Kidney (tissue), 14 donors: ENCODE data around the gene CKB. TPM values are rescaled to one million over a fixed set of nuclear protein-coding genes. Genes with fewer than 3 reads are reported as not detected.
A peak's percentile ranks its signal among the peaks of the same experiment; 100 is the strongest.
"Not testable (repeated sequence)": the region's sequence is repeated elsewhere in the genome, so short reads cannot be mapped to it uniquely, and the experiment has no call there.

Experiments
- DNase-seq, 5 donors: peaks; one replicate each; pipeline ENCODE4 v3.0.0-alpha.2; 2013 to 2020
- FAIRE-seq: peaks from 2 replicates; lab custom pipeline; 2012; peaks lifted over from hg19 to GRCh38; lab: Jason Lieb, UNC
- H3K27ac ChIP-seq, 2 donors: one replicate each; pipeline ENCODE4 v1.7.0; 2013; ENCODE audit warnings: low read depth in 2 of 2, low read length in 2 of 2, inconsistent platforms in 1 of 2
- H3K27me3 ChIP-seq: one replicate; pipeline ENCODE4 v1.7.1; 2013; ENCODE audit warnings: low read length, inconsistent platforms; ENCODE audit not compliant: control insufficient read depth, insufficient read depth
- H3K36me3 ChIP-seq, 3 donors: one replicate each; pipeline versions ENCODE4 v1.7.0 to v1.7.1; 2013; ENCODE audit warnings: low read length in 3 of 3, control low read depth in 1 of 3, inconsistent platforms in 1 of 3; ENCODE audit not compliant: insufficient read depth in 3 of 3, control insufficient read depth in 2 of 3
- H3K4me1 ChIP-seq, 3 donors: one replicate each; pipeline versions ENCODE4 v1.7.0 to v1.7.1; 2013; ENCODE audit warnings: low read length in 3 of 3, inconsistent platforms in 1 of 3, low read depth in 1 of 3; ENCODE audit not compliant: control insufficient read depth in 2 of 3, insufficient read depth in 2 of 3
- H3K4me3 ChIP-seq, 3 donors: one replicate each; pipeline versions ENCODE4 v1.7.0 to v1.8.1; 2013; ENCODE audit warnings: low read length in 3 of 3, control low read depth in 1 of 3, inconsistent platforms in 1 of 3
- H3K9ac ChIP-seq, 3 donors: one replicate each; pipeline versions ENCODE4 v1.7.0 to v1.7.1; 2013; ENCODE audit warnings: low read length in 3 of 3, control low read depth in 1 of 3, inconsistent platforms in 1 of 3
- H3K9me3 ChIP-seq, 3 donors: one replicate each; pipeline versions ENCODE4 v1.7.0 to v1.7.1; 2013; ENCODE audit warnings: low read length in 3 of 3, control low read depth in 1 of 3, inconsistent platforms in 1 of 3; ENCODE audit not compliant: control insufficient read depth in 2 of 3, insufficient read depth in 1 of 3
- CTCF ChIP-seq: IDR thresholded peaks from 3 replicates; pipeline ENCODE4 v1.5.1; 2012; ENCODE audit warnings: mild to moderate bottlenecking, moderate library complexity, borderline replicate concordance; ENCODE audit not compliant: insufficient read depth; ENCODE audit errors: extremely low read depth
- intact Hi-C: fragments of 100-400 bp; cut with DNase I; formaldehyde crosslinking; loops from one replicate; pipeline ENCODE4 v1.11.1; 2022
- polyA plus RNA-seq: library from polyadenylated mRNA; stranded (reverse); fragments of 350-450 nt; fragmentation: Illumina TruSeq; extraction: RNeasy Lipid Tissue Mini Kit (QIAGEN cat#74804); gene quantifications from one replicate; pipeline ENCODE4 v1.2.3, GENCODE V29; 2014; ENCODE audit warnings: low read depth, low replicate concordance; ENCODE audit not compliant: insufficient read depth
- total RNA-seq: library from RNA; stranded (reverse); fragmentation: NEBNext Ultra II Directional; extraction: Animal tissue kit (Norgen Biotek cat#: 25700); gene quantifications from one replicate; pipeline ENCODE4 v1.2.1, GENCODE V29; 2021
- donor health status: control.
- donor health status: control.
- donor health status: control.
- donor health status: control.
- donor health status: control.
- donor health status: DM: yes; HTN: yes; CAD: no.
- donor health status: Normal renal cell carcinoma (clear cell type).

Gene CKB
- total and polyA plus RNA-seq, 2 donors from 2014 or later: 539 to 916 TPM

- H3K36me3 ChIP-seq: no peaks in the 10 kb centered on the region
- no peak overlapping the region for H3K9ac ChIP-seq
- no peak for FAIRE-seq
Measured at GRCh38 chr14:103526914-103527248, 4.3 kb upstream of the CKB start.

GRCh38 chr14:103526247-103526913, 3.8 kb upstream of the CKB start:
- H3K4me1 ChIP-seq: peaks cover 0 to 44% (median 38%) of the 10 kb centered on the region in 3 donors
- FAIRE-seq: no peak
- DNase-seq: peak in 1 of 5 donors; percentile 46

More at GRCh38 chr14:103526914-103527248, 4.3 kb upstream of the CKB start:
- Histone ChIP-seq H3K4me3 (no peak overlapping the region), H3K4me1 (peaks cover 0 to 44% (median 38%) of the 10 kb centered on the region in 3 donors), H3K27me3 (no peaks in the 10 kb centered on the region), H3K27ac (peak overlapping the region; percentile 45 to 95), H3K9me3 (no peaks in the 10 kb centered on the region)
- intact Hi-C loops: no loop called here
- DNase-seq: no peak
- no peak for TF ChIP-seq CTCF

GRCh38 chr14:103525430-103526246, 3.0 kb upstream of the CKB start:
- H3K36me3 ChIP-seq, H3K27me3 ChIP-seq, FAIRE-seq, intact Hi-C loops, H3K4me3 ChIP-seq, H3K9me3 ChIP-seq: not testable (repeated sequence)
- peak in 3 of 5 donors; percentile 53 to 73 (median 64) for DNase-seq
- Histone ChIP-seq H3K9ac (peak overlapping the region in 1 of 3 donors; percentile 22), H3K4me1 (peaks cover 0 to 44% (median 38%) of the 10 kb centered on the region in 3 donors), H3K27ac (peak overlapping the region; percentile 45 to 81)

More at GRCh38 chr14:103526247-103526913, 3.8 kb upstream of the CKB start:
- H3K27ac ChIP-seq: peak overlapping the region; percentile 45 to 81
- H3K9me3 ChIP-seq: no peaks in the 10 kb centered on the region
- no peak overlapping the region for H3K4me3 ChIP-seq
- H3K27me3 ChIP-seq: no peaks in the 10 kb centered on the region
- H3K9ac ChIP-seq: peak overlapping the region in 1 of 3 donors; percentile 22
- TF ChIP-seq CTCF: no peak
- no peaks in the 10 kb centered on the region for H3K36me3 ChIP-seq
- intact Hi-C loops: no loop called here
